Mucosa of rectum (tissue), 2 donors: Measurements from ENCODE around the gene ASZ1.
A peak's percentile ranks its signal among the peaks of the same experiment; 100 is the strongest.

Experiments
- H3K27ac ChIP-seq, 2 donors: one replicate each; pipeline ENCODE4 v1.7.0; 2013; ENCODE audit warnings: inconsistent platforms in 2 of 2, low read depth in 2 of 2, low read length in 2 of 2
- H3K27me3 ChIP-seq, 2 donors: one replicate each; pipeline ENCODE4 v1.7.0; 2013; ENCODE audit warnings: low read length in 2 of 2; ENCODE audit not compliant: control insufficient read depth in 2 of 2, insufficient read depth in 2 of 2
- H3K36me3 ChIP-seq, 2 donors: one replicate each; pipeline ENCODE4 v1.7.0; 2013; ENCODE audit warnings: low read length in 2 of 2; ENCODE audit not compliant: control insufficient read depth in 2 of 2, insufficient read depth in 2 of 2
- H3K4me1 ChIP-seq, 2 donors: one replicate each; pipeline ENCODE4 v1.7.0; 2013; ENCODE audit warnings: low read length in 2 of 2, mild to moderate bottlenecking in 1 of 2; ENCODE audit not compliant: control insufficient read depth in 2 of 2, insufficient read depth in 2 of 2
- H3K4me3 ChIP-seq, 2 donors: one replicate each; pipeline ENCODE4 v1.7.0; 2013; ENCODE audit warnings: low read length in 2 of 2
- H3K9ac ChIP-seq, 2 donors: one replicate each; pipeline ENCODE4 v1.7.0; 2013; ENCODE audit warnings: low read length in 2 of 2, low read depth in 1 of 2, mild to moderate bottlenecking in 1 of 2
- H3K9me3 ChIP-seq, 2 donors: one replicate each; pipeline ENCODE4 v1.7.0; 2013; ENCODE audit warnings: low read length in 2 of 2; ENCODE audit not compliant: control insufficient read depth in 2 of 2
- donor health status: healthy.
- donor health status: Normal muscosa, but diverticular disease.

Gene ASZ1

DNA sequence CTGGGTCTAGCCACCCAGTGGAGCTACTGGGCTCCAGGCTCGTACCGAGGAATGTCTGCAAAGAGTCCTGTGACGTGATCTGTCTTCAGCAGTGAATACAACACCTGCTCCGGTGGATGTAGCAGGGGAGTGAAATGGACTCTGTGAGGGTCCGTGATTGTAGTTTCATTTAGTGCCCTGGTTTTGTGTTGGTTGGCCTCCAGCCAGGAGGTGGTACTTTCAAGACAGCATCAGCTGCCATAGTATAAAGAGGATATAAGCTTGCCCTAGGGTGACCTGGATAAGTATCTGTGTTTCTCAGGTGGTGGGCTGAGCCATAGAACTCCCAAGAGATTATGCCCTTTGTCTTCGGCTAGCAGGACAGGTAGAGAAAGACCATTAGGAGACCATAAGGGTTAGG, 79.8 kb downstream of the ASZ1 start:
- Histone ChIP-seq H3K4me1 (no peaks in the 10 kb centered on the region), H3K4me3 (no peak overlapping the region), H3K27me3 (no peaks in the 10 kb centered on the region), H3K27ac (no peak overlapping the region), H3K9me3 (no peaks in the 10 kb centered on the region), H3K9ac (no peak overlapping the region), H3K36me3 (no peaks in the 10 kb centered on the region)

DNA sequence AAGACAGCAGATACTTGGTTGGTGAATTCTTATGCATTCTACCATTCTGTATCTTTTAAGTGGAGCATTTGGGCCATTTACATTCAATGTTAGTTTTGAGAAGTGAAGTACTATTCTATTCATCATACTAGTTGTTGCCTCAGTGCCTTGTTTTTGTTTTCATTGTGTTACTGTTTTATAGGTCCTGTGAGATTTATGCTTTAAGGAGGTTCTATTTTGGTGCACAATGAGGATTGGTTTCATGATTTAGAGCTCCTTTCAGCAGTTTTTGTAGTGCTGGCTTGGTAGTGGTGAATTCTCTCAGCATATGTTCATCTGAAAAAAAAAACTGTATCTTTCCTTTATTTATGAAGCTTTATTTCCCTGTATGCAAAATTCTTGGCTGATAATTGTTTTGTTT, 81.1 kb downstream of the ASZ1 start:
- Histone ChIP-seq H3K9me3 (no peaks in the 10 kb centered on the region), H3K27me3 (no peaks in the 10 kb centered on the region), H3K4me3 (no peak overlapping the region), H3K9ac (no peak overlapping the region), H3K4me1 (no peaks in the 10 kb centered on the region), H3K27ac (no peak overlapping the region), H3K36me3 (no peaks in the 10 kb centered on the region)

DNA sequence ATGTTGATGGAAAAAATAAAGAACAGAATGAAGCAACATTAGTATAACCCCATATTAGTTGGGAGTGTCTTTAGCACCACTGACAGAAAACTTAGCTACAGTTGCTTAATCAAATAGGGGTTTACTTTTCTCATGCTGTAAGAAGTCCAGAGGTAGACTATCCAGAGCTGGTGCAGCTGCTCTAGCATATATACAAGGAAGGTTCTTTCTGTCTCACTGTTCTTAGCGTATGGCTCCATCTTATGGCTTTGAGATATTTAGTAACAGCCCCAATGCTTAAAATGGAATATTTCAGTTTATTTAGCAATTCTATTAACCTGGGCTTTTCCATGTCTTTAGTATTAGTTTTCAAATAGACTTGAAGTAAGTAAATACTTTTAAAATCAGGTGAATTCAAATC, 89.3 kb downstream of the ASZ1 start:
- Histone ChIP-seq H3K4me1 (no peaks in the 10 kb centered on the region), H3K9me3 (no peaks in the 10 kb centered on the region)

DNA sequence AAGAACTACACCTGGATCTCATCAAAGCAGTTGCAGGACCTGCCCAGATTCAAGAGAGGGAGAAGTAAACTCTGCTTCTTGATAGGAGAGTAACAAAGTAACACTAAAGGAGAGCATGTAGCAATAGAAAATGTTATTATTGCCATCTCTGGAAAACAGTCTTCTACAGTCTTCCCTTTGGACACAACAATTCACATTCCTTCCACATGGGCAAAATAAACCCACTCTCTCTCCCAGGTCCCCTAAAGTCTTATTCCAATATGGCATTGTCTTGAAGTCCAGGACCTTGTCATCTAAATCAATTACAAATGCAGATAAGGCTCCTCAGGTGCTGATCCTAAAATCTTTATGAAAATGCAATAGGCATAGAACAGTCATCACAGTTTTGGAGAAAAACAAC, 94.1 kb downstream of the ASZ1 start:
- Histone ChIP-seq H3K27me3 (no peaks in the 10 kb centered on the region), H3K36me3 (no peaks in the 10 kb centered on the region), H3K27ac (no peak overlapping the region), H3K4me1 (no peaks in the 10 kb centered on the region), H3K9me3 (no peaks in the 10 kb centered on the region), H3K9ac (no peak overlapping the region), H3K4me3 (no peak overlapping the region)

More for the DNA sequence above, 89.3 kb downstream of the ASZ1 start:
- Histone ChIP-seq H3K27me3 (no peaks in the 10 kb centered on the region), H3K27ac (no peak overlapping the region), H3K36me3 (no peaks in the 10 kb centered on the region), H3K9ac (no peak overlapping the region), H3K4me3 (no peak overlapping the region)

DNA sequence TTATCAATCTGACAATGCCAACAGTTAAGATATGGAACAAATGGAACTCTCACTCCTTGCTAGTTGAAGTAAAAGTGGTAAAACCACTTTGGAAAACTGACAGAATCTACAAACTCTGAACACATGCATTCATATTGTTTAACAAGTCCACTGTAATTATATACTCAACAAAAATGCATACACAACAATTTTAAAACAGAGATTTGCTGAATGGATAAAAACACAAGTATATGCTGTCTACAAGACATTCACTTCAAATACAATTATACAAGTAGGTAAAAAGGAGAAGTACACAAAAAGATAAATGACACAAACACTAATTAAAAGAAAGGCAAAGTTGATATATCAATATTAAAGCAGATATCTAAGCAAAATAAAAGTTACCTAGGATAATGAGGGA, 95.3 kb downstream of the ASZ1 start:
- Histone ChIP-seq H3K9me3 (no peaks in the 10 kb centered on the region), H3K27me3 (no peaks in the 10 kb centered on the region), H3K27ac (no peak overlapping the region), H3K9ac (no peak overlapping the region), H3K4me1 (no peaks in the 10 kb centered on the region), H3K36me3 (no peaks in the 10 kb centered on the region), H3K4me3 (no peak overlapping the region)

DNA sequence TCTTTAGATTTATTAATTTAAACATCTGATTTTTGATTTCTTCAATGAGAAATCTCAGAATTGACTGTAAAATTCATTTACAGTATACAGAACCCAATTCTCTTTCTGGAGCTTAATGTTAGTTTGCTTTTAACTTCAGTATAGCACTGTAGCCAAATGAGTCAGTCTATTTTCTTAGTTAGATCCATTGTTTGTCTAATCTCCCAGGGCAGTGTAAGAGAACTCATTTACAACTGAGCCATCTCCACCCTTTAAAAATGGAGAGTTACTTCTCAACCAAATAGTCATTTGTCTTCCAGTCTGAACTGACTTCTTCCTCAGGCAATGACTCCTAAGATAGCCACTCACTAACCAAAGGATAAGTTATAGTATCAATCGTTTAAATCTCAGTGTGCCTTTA, 101.5 kb downstream of the ASZ1 start:
- Histone ChIP-seq H3K9ac (no peak overlapping the region), H3K9me3 (peaks cover 0 to 3% of the 10 kb centered on the region in 2 donors), H3K36me3 (no peaks in the 10 kb centered on the region), H3K27ac (no peak overlapping the region), H3K4me3 (no peak overlapping the region), H3K27me3 (peaks cover 20 to 22% of the 10 kb centered on the region in 2 donors), H3K4me1 (no peaks in the 10 kb centered on the region)

DNA sequence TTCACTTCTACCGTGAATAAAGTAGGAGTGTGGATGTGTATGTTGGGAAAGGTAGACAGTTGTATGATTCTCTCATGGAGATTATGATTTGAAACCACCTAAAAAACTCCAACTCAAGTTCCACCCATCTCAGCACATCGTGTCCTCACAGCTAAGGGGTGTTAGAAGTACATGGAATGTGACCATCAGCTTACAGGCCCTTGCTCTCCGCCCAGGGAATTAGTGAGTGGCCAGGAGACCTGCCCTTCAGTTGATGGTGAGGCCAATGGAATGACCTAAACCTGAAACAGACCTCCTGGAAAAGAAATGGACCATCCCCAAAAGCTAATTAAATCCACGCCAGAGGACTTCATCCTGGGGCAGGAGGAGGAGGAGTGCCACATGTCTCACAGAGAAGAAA, 102.3 kb downstream of the ASZ1 start:
- H3K9ac ChIP-seq, result no peak overlapping the region
- no peak overlapping the region for H3K4me3 ChIP-seq
- H3K27ac ChIP-seq, result no peak overlapping the region
- peaks cover 20 to 29% of the 10 kb centered on the region in 2 donors for H3K27me3 ChIP-seq
- no peaks in the 10 kb centered on the region for H3K4me1 ChIP-seq
- no peaks in the 10 kb centered on the region for H3K36me3 ChIP-seq
- peaks cover 0 to 3% of the 10 kb centered on the region in 2 donors for H3K9me3 ChIP-seq

DNA sequence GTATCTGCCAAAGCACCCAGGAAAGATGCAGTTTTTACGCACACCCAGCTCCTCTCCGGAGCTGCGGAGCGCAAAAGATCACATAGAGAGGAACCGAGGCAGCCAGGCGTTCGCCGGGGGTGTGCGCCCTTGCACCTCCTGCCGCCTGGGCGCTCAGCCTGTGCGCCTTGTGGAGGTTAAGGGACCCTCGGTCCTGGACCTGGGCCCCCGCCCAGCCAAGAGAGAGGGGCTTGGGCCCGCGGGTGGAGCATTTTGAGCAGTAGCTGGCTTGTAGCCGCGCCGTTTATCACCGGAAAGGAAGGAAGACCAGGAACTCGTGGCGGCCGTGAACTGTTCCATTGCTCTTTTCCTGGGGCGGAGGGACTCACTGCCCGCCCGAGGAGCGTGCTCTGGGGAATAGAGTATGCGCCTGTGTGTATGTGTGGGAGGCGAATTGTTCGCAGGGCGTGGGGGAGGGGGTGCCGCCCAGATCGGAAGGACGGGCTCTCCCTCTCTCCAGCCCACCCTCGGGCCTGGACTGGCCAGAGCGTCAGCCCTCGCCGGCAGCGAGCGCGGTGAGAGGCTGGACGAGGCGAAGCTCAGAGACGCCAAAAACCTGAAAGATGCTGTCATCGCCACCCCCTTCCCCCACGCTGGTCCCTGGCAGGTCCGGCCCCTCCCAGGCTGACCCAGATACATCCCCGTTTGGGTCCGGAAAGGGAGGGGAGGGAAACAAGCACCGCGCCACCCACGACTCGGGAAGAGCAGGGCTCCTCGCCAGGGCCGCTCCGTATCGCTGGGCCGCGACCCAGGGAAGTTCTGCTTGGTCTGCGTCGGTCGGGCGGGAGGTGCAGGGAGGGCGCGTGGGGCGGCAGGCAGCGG, 103.2 kb downstream of the ASZ1 start:
- peaks cover 0 to 3% of the 10 kb centered on the region in 2 donors for H3K9me3 ChIP-seq
- H3K4me3 ChIP-seq, result peak overlapping the region; percentile 0 to 16
- no peaks in the 10 kb centered on the region for H3K4me1 ChIP-seq
- H3K27me3 ChIP-seq, result peaks cover 20 to 31% of the 10 kb centered on the region in 2 donors
- H3K36me3 ChIP-seq, result no peaks in the 10 kb centered on the region
- no peak overlapping the region for H3K27ac ChIP-seq
- H3K9ac ChIP-seq, result no peak overlapping the region

DNA sequence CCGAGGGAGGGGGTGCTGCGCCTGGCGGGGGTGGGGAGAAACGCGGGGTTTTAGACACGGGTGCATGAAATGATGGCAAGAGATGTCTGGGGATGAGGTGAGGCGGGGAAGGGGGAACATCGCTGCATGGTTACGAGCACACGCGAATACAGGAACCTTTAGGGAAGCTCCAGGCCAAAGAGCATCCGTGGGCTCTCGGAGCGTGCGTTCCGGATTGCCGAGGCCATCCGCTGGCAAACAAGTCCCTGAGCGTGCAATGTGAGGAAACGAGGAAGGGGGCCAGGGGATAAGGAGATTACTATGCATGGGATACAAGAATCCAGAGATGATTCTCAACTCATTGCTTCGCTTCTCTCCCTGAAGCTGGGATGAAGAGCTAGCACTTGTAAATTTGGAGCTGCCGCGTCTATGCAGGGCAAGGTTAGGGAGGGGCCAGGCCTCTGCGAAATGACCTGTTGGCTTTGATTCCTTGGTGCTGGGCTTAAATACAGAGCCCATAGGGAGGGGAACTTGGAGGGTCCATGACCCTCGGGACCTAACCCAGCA, 103.9 kb downstream of the ASZ1 start:
- Histone ChIP-seq H3K27ac (no peak overlapping the region), H3K27me3 (peaks cover 20 to 31% of the 10 kb centered on the region in 2 donors)

DNA sequence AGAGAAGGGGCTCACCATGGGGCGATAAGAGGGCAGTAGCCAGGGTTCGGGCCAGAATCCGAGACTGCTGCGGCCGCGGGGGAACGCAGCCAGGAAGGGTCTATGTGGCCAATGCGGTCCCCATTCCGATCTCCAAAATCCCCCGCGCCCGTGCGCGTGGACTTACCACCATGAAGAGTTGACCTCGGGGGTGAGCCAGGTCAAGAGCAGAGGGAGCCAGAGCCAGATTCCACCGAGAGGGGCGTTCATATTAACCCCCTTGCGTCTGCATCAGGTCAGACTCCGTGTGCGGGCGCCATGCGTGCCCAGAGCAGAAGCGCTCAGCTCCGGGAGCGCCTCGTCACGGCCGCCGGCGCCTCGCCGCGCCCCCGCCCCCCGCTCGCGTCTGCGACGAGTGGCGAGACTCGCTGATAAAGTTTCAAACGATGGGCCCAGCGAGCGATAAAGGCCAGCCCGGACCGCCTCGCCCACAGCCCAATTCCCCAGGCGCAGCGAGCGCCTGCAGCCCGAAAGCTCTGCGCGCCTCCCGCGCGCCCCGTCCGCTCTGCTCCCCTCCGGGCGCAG, 104.5 kb downstream of the ASZ1 start, which contains the start of gene WNT2:
TSS of gene WNT2 (minus strand) at position 318 of the 564 bp plus-strand sequence. CDS start at position 249, 69 bp downstream.
- Histone ChIP-seq H3K9ac (no peak within 1 kb of the TSS), H3K27ac (no peak within 1 kb of the TSS)

More for the DNA sequence above, 103.9 kb downstream of the ASZ1 start:
- Histone ChIP-seq H3K9ac (no peak overlapping the region), H3K36me3 (no peaks in the 10 kb centered on the region), H3K4me3 (peak overlapping the region in 1 of 2 donors; percentile 4), H3K9me3 (peaks cover 0 to 3% of the 10 kb centered on the region in 2 donors), H3K4me1 (no peaks in the 10 kb centered on the region)

More for the DNA sequence above, 104.5 kb downstream of the ASZ1 start, which contains the start of gene WNT2:
- H3K27me3 ChIP-seq, result peaks cover 20 to 31% of the 10 kb centered on the region in 2 donors
- no peaks in the 10 kb centered on the region for H3K36me3 ChIP-seq
- H3K4me1 ChIP-seq, result no peaks in the 10 kb centered on the region
- H3K9me3 ChIP-seq, result peaks cover 0 to 3% of the 10 kb centered on the region in 2 donors
- H3K4me3 ChIP-seq, result peak within 1 kb of the TSS in 1 of 2 donors; percentile 4
